Upper lobe of left lung (tissue), 6 donors: ENCODE data around the gene BHMT. TPM values are rescaled to one million over a fixed set of nuclear protein-coding genes. Genes with fewer than 3 reads are reported as not detected.

Experiments used
- ATAC-seq, 2 donors: fragments of 200-7000 bp; cut with Tn5 transposase; one replicate each; pipeline ENCODE4 v1.9.1; 2022; ENCODE audit warnings: mild to moderate bottlenecking in 2 of 2, moderate library complexity in 2 of 2; ENCODE audit not compliant: low FRiP score in 2 of 2
- DNase-seq, 2 donors: peaks; one replicate each; pipeline ENCODE4 v3.0.0-alpha.2; 2019 to 2020
- H3K27ac ChIP-seq, 4 donors: fragments of 200-600 bp; sonication (generic); one replicate each; pipeline ENCODE4 v1.5.1; 2016 to 2019
- H3K27me3 ChIP-seq, 4 donors: fragments of 200-600 bp; sonication (generic); one replicate each; pipeline ENCODE4 v1.5.1; 2017 to 2019
- H3K36me3 ChIP-seq, 4 donors: fragments of 200-600 bp; sonication (generic); one replicate each; pipeline ENCODE4 v1.5.1; 2016 to 2019
- H3K4me1 ChIP-seq, 4 donors: fragments of 200-600 bp; sonication (generic); one replicate each; pipeline ENCODE4 v1.5.1; 2018 to 2019
- H3K4me3 ChIP-seq, 4 donors: fragments of 200-600 bp; sonication (generic); one replicate each; pipeline ENCODE4 v1.5.1; 2017 to 2019; ENCODE audit warnings: mild to moderate bottlenecking in 2 of 4, moderate library complexity in 1 of 4
- H3K9me3 ChIP-seq, 4 donors: fragments of 200-600 bp; sonication (generic); one replicate each; pipeline ENCODE4 v1.5.1; 2018 to 2019
- EP300 ChIP-seq, 4 donors: sonication (generic); formaldehyde crosslinking; IDR thresholded peaks; one replicate each; pipeline ENCODE4 v1.5.1; 2017; ENCODE audit warnings: antibody characterized with exemption in 4 of 4, control low read depth in 2 of 4
- POLR2A ChIP-seq, 4 donors: fragments of 450-650 bp; IDR thresholded peaks; one replicate each; pipeline ENCODE4 v1.5.1; 2016 to 2017; ENCODE audit warnings: antibody characterized with exemption in 4 of 4, mild to moderate bottlenecking in 2 of 4
- POLR2AphosphoS5 ChIP-seq, 2 donors: sonication (generic); formaldehyde crosslinking; IDR thresholded peaks; one replicate each; pipeline ENCODE4 v1.5.1; 2017; ENCODE audit warnings: antibody characterized with exemption in 2 of 2
- WGBS, 2 donors: methylation state at CpG; one replicate each; pipeline ENCODE4 v1.1.5; 2017 to 2018; 5-methylcytosine and 5-hydroxymethylcytosine counted together
- total RNA-seq, 6 donors: library from RNA; depleted of rRNA in 4 of 6; stranded (reverse); fragments of >200 nt in 4 of 6; gene quantifications; one replicate each; pipeline versions ENCODE4 v1.1.0 to v1.2.1, GENCODE V29; 2016 to 2021
- TF ChIP-seq, protein P1 (sequence below), 6 experiments: fragments of 450-650 bp in 4 of 6; fragments of 200-600 bp in 2 of 6; sonication (generic) in 2 of 6; IDR thresholded peaks; one replicate each; pipeline ENCODE4 v1.5.1; 2016 to 2019; ENCODE audit warnings: antibody characterized with exemption in 6 of 6
- donor health status: DM: no; HTN: no; CAD: no; lungs with moderate emphysema.
- donor health status: DM: no; HTN: yes; CAD: no; lungs with severe emphysema.

Gene BHMT
- total RNA-seq, 6 donors from 2014 or later: 0.26 to 1.4 (median 0.84) TPM; not detected in 3

DNA sequence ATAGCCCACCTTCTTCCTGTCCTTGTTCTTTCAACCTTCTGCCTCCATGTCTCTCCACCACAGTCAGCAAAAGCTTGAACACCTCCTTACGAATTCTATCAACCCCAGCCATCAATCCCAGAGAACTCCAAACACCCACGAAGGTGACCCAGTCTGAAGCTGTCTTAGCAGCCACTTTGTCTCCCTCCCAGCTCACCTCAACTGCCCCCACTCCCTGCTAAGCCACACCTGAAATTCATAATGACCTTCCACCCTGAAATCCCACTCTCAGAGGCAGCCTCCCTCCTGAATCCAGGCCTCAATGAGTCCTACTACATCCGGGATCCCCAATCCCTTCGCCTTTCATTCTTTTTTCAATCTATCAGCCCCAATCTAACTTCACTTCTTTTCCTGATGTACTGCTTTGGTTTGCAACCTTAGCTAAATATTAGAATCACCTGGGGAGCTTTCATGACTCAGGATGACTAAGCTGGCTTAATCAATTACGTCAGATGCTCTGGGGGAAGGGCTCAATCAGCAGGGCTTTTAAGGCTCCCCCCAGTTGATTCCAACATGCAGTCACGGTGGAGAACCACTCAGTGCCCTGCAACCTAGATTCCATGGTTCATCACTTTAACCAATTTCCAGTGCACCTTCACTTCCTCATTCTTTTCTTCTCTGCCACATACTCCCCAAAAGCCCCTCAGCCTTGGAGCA, 32.2 kb downstream of the BHMT start:
- no peak for DNase-seq
- no peaks in the 10 kb centered on the region for H3K9me3 ChIP-seq
- TF ChIP-seq POLR2AphosphoS5 (IDR thresholded peaks at IDR 0.05) (no peak), POLR2A (IDR thresholded peaks at IDR 0.05) (no peak), EP300 (IDR thresholded peaks at IDR 0.05) (no peak)
- TF ChIP-seq, protein P1, sequence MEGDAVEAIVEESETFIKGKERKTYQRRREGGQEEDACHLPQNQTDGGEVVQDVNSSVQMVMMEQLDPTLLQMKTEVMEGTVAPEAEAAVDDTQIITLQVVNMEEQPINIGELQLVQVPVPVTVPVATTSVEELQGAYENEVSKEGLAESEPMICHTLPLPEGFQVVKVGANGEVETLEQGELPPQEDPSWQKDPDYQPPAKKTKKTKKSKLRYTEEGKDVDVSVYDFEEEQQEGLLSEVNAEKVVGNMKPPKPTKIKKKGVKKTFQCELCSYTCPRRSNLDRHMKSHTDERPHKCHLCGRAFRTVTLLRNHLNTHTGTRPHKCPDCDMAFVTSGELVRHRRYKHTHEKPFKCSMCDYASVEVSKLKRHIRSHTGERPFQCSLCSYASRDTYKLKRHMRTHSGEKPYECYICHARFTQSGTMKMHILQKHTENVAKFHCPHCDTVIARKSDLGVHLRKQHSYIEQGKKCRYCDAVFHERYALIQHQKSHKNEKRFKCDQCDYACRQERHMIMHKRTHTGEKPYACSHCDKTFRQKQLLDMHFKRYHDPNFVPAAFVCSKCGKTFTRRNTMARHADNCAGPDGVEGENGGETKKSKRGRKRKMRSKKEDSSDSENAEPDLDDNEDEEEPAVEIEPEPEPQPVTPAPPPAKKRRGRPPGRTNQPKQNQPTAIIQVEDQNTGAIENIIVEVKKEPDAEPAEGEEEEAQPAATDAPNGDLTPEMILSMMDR (IDR thresholded peaks at IDR 0.05): no peak
- no peaks in the 10 kb centered on the region for H3K4me1 ChIP-seq
- WGBS, 2 donors: 80 to 86% methylated on average over 6 of the region's 6 CpGs
- no peak overlapping the region for H3K27ac ChIP-seq
- no peaks in the 10 kb centered on the region for H3K36me3 ChIP-seq
- H3K27me3 ChIP-seq: no peaks in the 10 kb centered on the region
- H3K4me3 ChIP-seq: no peak overlapping the region
- ATAC-seq: no peak

DNA sequence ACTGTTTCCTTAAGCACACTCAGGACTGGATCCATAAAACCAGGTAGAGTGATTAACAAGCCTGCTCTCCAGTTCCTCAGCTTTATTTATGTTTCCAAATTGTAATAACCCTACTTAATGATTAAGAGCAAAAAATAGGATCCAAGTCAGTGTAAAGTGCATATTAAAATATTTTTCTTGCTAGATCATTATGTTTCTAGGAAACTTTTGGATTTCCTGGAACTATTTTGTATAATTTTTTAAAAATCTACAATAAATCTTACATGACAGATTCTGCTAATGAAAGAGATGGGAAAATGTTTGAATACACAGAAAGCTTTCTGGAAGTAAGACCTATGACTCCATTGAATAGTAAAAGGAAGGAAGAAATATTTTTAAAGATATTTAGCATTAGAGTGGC, 35.5 kb downstream of the BHMT start:
- no peak overlapping the region for H3K27ac ChIP-seq
- no peak for DNase-seq
- TF ChIP-seq EP300 (IDR thresholded peaks at IDR 0.05) (no peak), POLR2A (IDR thresholded peaks at IDR 0.05) (no peak), POLR2AphosphoS5 (IDR thresholded peaks at IDR 0.05) (no peak)
- TF ChIP-seq, protein P1 (IDR thresholded peaks at IDR 0.05): no peak
- no peaks in the 10 kb centered on the region for H3K36me3 ChIP-seq
- no peak for ATAC-seq
- no peaks in the 10 kb centered on the region for H3K9me3 ChIP-seq
- no peaks in the 10 kb centered on the region for H3K4me1 ChIP-seq
- H3K27me3 ChIP-seq: no peaks in the 10 kb centered on the region
- H3K4me3 ChIP-seq: no peak overlapping the region

DNA sequence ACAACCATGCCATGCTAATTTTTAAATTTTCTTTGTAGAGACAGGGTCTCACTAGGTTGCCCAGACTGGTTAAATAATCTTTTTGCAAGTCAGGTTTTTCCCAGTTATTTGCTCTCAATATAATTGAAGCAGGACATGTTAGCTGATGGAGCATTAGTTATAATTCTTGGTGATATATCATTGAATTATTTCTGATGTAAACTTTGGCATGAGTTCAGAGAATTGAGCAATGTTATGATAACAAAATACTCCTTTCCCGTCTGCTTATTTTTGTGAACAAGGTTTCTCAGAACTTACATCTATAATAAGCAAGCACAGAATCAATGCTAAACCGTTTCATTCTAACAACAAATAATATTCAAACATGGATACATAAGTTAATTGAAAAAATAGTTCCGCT, 37.8 kb downstream of the BHMT start:
- Histone ChIP-seq H3K36me3 (no peaks in the 10 kb centered on the region), H3K4me3 (no peak overlapping the region), H3K4me1 (no peaks in the 10 kb centered on the region), H3K27me3 (no peaks in the 10 kb centered on the region), H3K27ac (no peak overlapping the region), H3K9me3 (no peaks in the 10 kb centered on the region)
- TF ChIP-seq EP300 (IDR thresholded peaks at IDR 0.05) (no peak), POLR2AphosphoS5 (IDR thresholded peaks at IDR 0.05) (no peak), POLR2A (IDR thresholded peaks at IDR 0.05) (no peak)
- TF ChIP-seq, protein P1 (IDR thresholded peaks at IDR 0.05): no peak
- 62 to 64% methylated on average over 3 of the region's 3 CpGs for WGBS, 2 donors
- DNase-seq (no peak), ATAC-seq (no peak)

DNA sequence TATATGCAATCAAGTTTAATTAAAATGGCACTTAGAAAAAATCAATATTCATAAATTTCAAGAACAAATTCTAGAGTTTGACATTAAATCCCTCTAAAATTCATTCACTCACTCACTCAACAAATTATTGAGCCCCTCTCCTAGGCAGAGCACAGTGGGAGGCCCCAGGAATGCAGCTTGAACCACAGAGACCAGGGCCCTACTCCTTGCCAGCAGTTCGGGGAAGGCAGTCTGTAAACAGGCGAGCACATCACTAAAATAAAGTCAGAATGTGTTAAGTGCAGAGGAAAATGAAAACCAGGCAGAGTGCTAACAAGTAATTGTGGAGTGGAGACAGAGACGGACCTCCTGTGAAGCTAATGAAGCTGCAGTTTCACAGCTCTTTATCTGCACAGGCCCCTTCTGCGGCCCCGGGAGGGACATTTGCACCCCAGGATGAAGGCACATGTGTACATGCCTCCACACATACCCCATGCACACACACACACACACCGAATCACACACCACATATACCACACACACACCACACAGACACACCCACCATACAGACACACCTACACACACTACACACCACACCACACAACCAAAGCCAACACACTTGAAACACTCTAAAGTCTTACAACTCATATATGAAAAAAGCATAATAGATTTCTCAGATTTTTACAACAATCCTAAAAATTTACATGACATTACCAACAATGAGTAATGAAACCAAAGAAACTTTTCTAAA, 40.5 kb downstream of the BHMT start:
- whole genome bisulfite sequencing, 2 donors: 76% methylated on average over 6 of the region's 6 CpGs
- DNase-seq (no peak), ATAC-seq (peak in 1 of 2 donors; percentile 10)
- H3K36me3 ChIP-seq: no peaks in the 10 kb centered on the region
- no peaks in the 10 kb centered on the region for H3K9me3 ChIP-seq
- H3K27ac ChIP-seq: no peak overlapping the region
- TF ChIP-seq, protein P1 (IDR thresholded peaks at IDR 0.05): no peak
- TF ChIP-seq POLR2AphosphoS5 (IDR thresholded peaks at IDR 0.05): no peak
- no peak for TF ChIP-seq EP300 (IDR thresholded peaks at IDR 0.05)
- no peaks in the 10 kb centered on the region for H3K4me1 ChIP-seq
- no peak overlapping the region for H3K4me3 ChIP-seq
- H3K27me3 ChIP-seq: no peaks in the 10 kb centered on the region
